MCF 10A (cell line): ENCODE data around the gene CGNL1. TPM values are rescaled to one million over a fixed set of nuclear protein-coding genes. Genes with fewer than 3 reads are reported as not detected.

Experiments
- BruUV-seq: library from RNA; stranded (reverse); fragments of 400-500 nt; replicated peaks from 2 replicates; lab custom pipeline; 2021; lab: Mats Ljungman, UMichigan
- CTCF ChIA-PET: fragments of 300-600 bp; sonication (Branson Sonifier 250); formaldehyde crosslinking; extraction: SDS; loops from one replicate; lab custom pipeline; 2021; ENCODE audit warnings: antibody characterized with exemption, inconsistent platforms; lab: Yijun Ruan, JAX
- POLR2A ChIA-PET: fragments of 300-600, 350-650 bp; sonication (Branson Sonifier 250); formaldehyde crosslinking; extraction: SDS; loops from one replicate; lab custom pipeline; 2020; ENCODE audit warnings: antibody characterized with exemption, inconsistent platforms; lab: Yijun Ruan, JAX
- DNase-seq: peaks from one replicate; pipeline ENCODE4 v3.0.0-alpha.2; 2018; ENCODE audit not compliant: unreplicated experiment
- H3K27ac Mint-ChIP-seq: one replicate; pipeline ENCODE4 v1.8.0; 2022; ENCODE audit warnings: mild to moderate bottlenecking, low read depth, mixed read lengths; ENCODE audit not compliant: unreplicated experiment
- H3K27me3 Mint-ChIP-seq: one replicate; pipeline ENCODE4 v1.8.0; 2022; ENCODE audit warnings: mixed read lengths; ENCODE audit not compliant: insufficient read depth, unreplicated experiment
- H3K36me3 Mint-ChIP-seq: one replicate; pipeline ENCODE4 v1.8.0; 2022; ENCODE audit warnings: mild to moderate bottlenecking, moderate library complexity, mixed read lengths; ENCODE audit not compliant: insufficient read depth, unreplicated experiment
- H3K4me1 Mint-ChIP-seq: one replicate; pipeline ENCODE4 v1.8.0; 2022; ENCODE audit warnings: mixed read lengths; ENCODE audit not compliant: insufficient read depth, unreplicated experiment
- H3K4me3 Mint-ChIP-seq: one replicate; pipeline ENCODE4 v1.8.0; 2022; ENCODE audit warnings: mild to moderate bottlenecking, moderate library complexity, mixed read lengths; ENCODE audit not compliant: unreplicated experiment
- H3K9me3 Mint-ChIP-seq: one replicate; pipeline ENCODE4 v1.8.0; 2022; ENCODE audit warnings: mixed read lengths; ENCODE audit not compliant: unreplicated experiment
- intact Hi-C: fragments of 100-400 bp; cut with micrococcal nuclease; formaldehyde crosslinking; loops from 2 replicates; pipeline ENCODE4 v1.14.1; 2022
- total RNA-seq: library from RNA; stranded (reverse); gene quantifications from 2 replicates; pipeline ENCODE4 v1.2.3, GENCODE V29; 2022
- TF ChIP-seq, protein P1 (sequence below): fragments of 200-600 bp; IDR thresholded peaks from one replicate; pipeline ENCODE4 v1.8.0; 2022; ENCODE audit warnings: antibody characterized with exemption, mild to moderate bottlenecking; ENCODE audit not compliant: unreplicated experiment

CGNL1 gene
- total RNA-seq, 1 experiment from 2014 or later: 0.05 TPM

DNA sequence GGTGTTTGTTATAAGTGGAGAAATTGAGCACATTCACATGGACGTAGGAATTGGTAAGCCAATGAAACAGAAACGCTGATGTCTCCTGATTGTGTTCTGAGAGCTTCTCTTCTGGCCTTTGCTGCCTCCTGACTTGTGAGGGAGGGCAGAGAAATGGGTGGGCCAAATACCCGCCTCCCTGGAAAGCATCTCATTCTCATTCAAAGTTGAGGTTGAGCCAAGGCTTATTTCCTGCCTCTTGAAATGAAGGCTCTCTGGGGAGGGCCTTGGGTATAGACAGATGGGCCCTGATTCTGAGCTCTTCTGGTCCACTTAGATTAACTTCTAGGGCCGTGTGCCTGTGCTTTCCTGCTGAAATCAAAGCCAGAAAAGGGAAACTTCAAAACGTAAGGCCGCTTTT, 158.0 kb downstream of the CGNL1 start:
- no peak overlapping the region for H3K4me3 Mint-ChIP-seq
- peaks cover 15% of the 10 kb centered on the region for H3K27me3 Mint-ChIP-seq
- H3K4me1 Mint-ChIP-seq: no peaks in the 10 kb centered on the region
- DNase-seq: no peak
- TF ChIP-seq, protein P1, sequence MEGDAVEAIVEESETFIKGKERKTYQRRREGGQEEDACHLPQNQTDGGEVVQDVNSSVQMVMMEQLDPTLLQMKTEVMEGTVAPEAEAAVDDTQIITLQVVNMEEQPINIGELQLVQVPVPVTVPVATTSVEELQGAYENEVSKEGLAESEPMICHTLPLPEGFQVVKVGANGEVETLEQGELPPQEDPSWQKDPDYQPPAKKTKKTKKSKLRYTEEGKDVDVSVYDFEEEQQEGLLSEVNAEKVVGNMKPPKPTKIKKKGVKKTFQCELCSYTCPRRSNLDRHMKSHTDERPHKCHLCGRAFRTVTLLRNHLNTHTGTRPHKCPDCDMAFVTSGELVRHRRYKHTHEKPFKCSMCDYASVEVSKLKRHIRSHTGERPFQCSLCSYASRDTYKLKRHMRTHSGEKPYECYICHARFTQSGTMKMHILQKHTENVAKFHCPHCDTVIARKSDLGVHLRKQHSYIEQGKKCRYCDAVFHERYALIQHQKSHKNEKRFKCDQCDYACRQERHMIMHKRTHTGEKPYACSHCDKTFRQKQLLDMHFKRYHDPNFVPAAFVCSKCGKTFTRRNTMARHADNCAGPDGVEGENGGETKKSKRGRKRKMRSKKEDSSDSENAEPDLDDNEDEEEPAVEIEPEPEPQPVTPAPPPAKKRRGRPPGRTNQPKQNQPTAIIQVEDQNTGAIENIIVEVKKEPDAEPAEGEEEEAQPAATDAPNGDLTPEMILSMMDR: no peak
- POLR2A ChIA-PET: no interaction called here
- intact Hi-C loops: no loop called here
- H3K9me3 Mint-ChIP-seq: no peaks in the 10 kb centered on the region
- BruUV-seq: no TSS peak
- no peak overlapping the region for H3K27ac Mint-ChIP-seq
- no peaks in the 10 kb centered on the region for H3K36me3 Mint-ChIP-seq
- CTCF ChIA-PET: interaction anchor here (0.5 to 3.2 kb wide), 9 partner anchors 13 to 1043 kb away, joined by 3 to 23 read pairs (median 3); no protein-coding TSS in a partner anchor

DNA sequence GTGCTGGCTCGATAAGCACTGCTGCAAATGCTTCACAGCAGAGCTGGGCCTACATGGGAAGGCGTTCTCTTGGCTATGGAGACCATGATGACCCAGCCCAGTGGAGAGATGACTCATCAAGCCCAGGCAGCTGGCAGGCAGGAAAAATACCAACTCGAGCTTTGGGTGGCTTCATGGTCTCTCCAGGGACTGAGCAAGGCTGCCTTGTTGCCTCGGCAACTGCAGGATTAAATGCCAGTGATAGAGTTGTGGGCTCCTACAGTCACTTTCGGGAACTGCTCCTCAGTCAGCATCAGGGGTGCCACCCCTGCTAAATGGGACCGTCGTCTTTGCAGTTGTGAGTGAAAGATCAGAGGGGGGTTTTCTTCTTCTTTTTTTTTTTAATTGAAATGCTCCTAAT, 160.8 kb downstream of the CGNL1 start:
- no peaks in the 10 kb centered on the region for H3K4me1 Mint-ChIP-seq
- no peak overlapping the region for H3K4me3 Mint-ChIP-seq
- H3K9me3 Mint-ChIP-seq: no peaks in the 10 kb centered on the region
- peaks cover 27% of the 10 kb centered on the region for H3K27me3 Mint-ChIP-seq
- H3K27ac Mint-ChIP-seq: no peak overlapping the region
- BruUV-seq: no TSS peak
- TF ChIP-seq, protein P1: no peak
- POLR2A ChIA-PET: interaction anchor here (1.2 kb wide), 1 partner anchor 196 kb away, joined by 3 read pairs; no protein-coding TSS in a partner anchor
- intact Hi-C loops: no loop called here
- CTCF ChIA-PET: interaction anchor here (0.6 to 1.6 kb wide), 7 partner anchors 8 to 197 kb away, joined by 3 to 21 read pairs (median 4); no protein-coding TSS in a partner anchor
- peak; percentile 57 for DNase-seq
- no peaks in the 10 kb centered on the region for H3K36me3 Mint-ChIP-seq

DNA sequence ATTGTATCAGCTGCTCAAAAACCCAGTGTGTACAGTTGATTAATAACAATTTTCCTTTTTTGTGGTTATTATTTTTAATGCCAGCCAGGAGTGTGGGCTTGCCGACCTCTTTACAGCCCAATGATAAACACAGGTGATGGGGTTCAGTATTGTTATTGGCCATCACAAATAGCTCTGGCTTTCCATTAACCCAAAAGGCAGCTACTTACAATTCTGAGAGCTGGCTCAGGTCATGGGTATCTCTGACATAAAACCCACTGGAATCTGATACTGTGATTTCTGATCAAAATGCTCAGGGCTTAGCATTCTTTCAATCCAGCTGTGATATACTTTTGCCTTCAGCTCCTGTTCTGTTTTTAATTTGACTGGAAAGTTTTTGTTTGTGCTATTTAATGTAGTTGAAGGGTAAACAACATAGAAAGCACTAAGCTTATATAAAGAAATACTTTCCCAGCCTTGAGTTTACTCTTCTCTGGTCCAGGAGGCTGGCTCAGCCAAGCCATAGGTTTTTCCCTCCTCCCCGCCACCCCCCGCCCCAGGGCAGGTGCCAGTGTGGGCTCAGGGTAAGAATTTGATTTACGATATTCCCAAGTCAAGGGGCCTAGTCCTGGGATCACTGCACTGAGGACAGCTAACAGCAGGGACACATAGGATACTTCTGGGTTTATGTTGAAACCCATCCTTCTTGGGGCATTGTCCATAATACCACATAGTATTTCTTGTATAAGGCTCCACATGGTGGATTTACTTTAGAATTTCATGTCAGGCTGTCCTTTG, 161.4 kb downstream of the CGNL1 start:
- BruUV-seq: no TSS peak
- intact Hi-C loops: no loop called here

DNA sequence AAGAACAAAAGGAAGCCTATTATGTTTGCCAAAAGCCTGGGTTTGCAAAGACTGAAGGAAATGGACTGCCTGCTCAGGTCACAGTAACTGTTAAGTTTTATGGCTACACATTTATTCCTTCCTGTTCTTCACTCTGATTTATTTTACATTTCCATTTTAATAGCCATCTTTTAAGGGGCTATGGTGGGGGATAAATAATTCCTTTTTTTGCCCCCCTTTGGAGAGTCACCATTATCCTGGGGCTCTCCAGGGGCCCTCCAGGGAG, 161.9 kb downstream of the CGNL1 start:
- Mint-ChIP-seq H3K27ac (no peak overlapping the region), H3K4me1 (no peaks in the 10 kb centered on the region), H3K27me3 (peaks cover 18% of the 10 kb centered on the region), H3K36me3 (no peaks in the 10 kb centered on the region), H3K9me3 (no peaks in the 10 kb centered on the region), H3K4me3 (no peak overlapping the region)
- CTCF ChIA-PET: interaction anchor here (0.6 to 1.6 kb wide), 5 partner anchors 8 to 198 kb away, joined by 4 to 21 read pairs (median 5); no protein-coding TSS in a partner anchor
- intact Hi-C loops: no loop called here
- DNase-seq: no peak
- POLR2A ChIA-PET: no interaction called here
- BruUV-seq: no TSS peak
- TF ChIP-seq, protein P1: no peak

More for the DNA sequence above, 161.4 kb downstream of the CGNL1 start:
- ChIA-PET POLR2A (interaction anchor here (1.2 kb wide), 1 partner anchor 197 kb away, joined by 3 read pairs; no protein-coding TSS in a partner anchor), CTCF (interaction anchor here (0.6 to 1.6 kb wide), 7 partner anchors 8 to 197 kb away, joined by 3 to 21 read pairs (median 4); no protein-coding TSS in a partner anchor)
- H3K27ac Mint-ChIP-seq: no peak overlapping the region
- H3K4me1 Mint-ChIP-seq: no peaks in the 10 kb centered on the region
- H3K9me3 Mint-ChIP-seq: no peaks in the 10 kb centered on the region
- H3K27me3 Mint-ChIP-seq: peaks cover 24% of the 10 kb centered on the region
- no peak overlapping the region for H3K4me3 Mint-ChIP-seq
- DNase-seq: no peak
- TF ChIP-seq, protein P1: no peak
- H3K36me3 Mint-ChIP-seq: no peaks in the 10 kb centered on the region
